Hepatic stellate cell (primary cell): ENCODE measurements around the gene FGGY.

Experiments used
- DNase-seq: peaks from one replicate; pipeline ENCODE4 v3.0.0; 2011; ENCODE audit warnings: low spot score

FGGY gene

GRCh38 chr1:59768792-59769735 lies 472.2 kb downstream of the FGGY start:
- no peak for DNase-seq

DNA sequence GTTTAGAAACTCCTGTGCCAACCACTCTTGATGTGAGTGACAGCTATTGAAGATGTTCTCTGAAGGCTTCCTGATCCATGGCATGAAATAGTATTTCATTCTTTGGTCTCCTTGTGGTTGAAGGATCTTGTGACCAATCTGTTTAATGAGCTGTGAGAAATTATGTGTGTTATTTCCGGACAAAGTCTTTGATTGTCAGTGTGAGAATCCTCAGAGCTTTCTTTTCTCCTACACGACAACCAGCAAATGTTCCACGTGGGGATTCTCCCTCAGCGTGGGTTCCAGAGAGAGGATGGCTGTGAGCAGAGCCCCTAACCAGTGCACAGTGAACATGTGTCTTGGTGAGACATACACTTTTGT lies 472.8 kb downstream of the FGGY start:
- no peak for DNase-seq

DNA sequence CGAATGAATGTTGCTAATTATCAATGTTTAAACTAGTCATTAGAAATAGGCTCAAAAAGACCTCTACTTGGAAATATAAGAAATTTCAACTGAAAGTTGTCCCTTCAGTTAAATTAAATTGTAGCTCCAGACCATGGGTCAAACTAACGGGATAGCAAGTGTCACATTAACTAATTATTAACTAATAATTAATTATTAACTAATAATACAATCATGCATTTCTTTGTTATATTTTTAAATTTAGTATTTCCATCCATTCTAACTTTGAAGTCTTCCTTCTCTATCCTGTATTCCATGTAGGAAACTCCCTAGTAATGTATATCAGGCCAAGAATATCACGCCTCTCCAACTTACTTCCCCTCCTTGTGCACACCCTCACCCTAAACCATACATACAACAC lies 474.5 kb downstream of the FGGY start:
- DNase-seq: no peak

DNA sequence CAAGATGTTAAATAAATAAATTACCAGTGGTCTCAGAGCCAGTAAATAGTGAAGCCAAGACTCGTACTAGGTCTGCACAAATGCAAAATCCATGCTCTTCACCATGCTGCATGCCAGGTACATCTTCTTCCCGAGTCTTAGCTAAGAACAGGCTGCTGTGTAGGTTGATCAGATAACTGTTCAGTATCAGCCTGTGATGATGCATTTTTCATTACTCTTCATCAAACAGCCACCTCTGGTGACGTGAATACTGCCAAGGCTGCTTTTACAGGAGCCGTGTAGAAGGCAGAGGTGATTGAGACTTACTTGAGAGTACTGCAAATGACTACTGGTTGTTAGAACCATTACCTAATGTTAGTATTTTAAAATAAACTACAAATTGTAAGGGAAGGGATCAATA lies 478.6 kb downstream of the FGGY start:
- DNase-seq: no peak

- DNase-seq: peak; percentile 17
Observed at GRCh38 chr1:59776960-59777852, 480.3 kb downstream of the FGGY start.

DNA sequence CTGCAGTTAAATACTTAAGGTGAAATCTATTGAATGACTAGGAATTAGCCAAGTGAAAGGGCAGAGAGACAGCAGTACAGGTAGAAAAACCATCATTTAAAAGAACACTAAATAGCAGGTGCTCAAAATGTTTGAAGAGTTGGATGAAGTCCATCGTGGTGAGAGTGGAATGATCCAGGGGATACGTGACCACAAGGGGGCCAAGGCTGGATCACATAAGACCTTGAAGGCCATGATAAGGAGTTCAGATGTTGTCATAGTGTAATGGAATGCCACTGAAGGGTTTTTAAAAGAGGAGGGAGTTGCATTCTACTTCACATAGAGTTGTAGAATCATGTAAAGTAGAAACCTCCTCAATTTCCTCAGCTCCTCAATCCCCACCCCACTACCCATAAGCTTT lies 483.1 kb downstream of the FGGY start:
- no peak for DNase-seq

- DNase-seq: no peak
Observed at GRCh38 chr1:59788825-59789224, 491.9 kb downstream of the FGGY start.

- DNase-seq: no peak
Observed at GRCh38 chr1:59798600-59798999, 501.7 kb downstream of the FGGY start.

DNA sequence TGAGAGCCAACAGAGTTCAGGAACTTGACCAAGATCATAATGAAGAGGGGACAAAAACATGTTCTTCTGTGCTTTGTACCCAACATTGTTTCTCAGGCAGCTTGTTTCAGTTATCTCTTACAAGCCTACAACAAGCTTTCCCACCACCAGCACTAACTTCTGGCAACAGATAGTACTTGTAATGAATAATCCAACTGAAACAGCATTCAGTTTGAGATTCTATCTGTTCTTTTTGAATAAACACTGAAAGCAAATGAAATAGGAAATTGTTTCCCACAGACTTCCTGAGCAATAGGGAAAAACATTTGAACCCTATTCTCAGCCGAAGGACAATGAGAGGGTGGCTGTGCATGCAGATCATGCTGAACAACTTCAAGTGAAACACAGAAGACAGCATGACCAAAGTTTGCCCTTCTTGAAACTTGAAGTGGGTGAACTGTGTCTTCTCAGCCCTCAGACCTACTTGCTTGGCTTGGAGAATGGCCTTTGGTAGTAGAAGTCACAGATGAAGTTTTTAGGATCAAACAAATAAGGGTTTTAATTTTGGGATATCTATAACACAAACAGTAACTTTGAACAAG lies 506.7 kb downstream of the FGGY start:
- DNase-seq: no peak

GRCh38 chr1:59804301-59804700 lies 507.4 kb downstream of the FGGY start:
- DNase-seq: no peak

GRCh38 chr1:59805554-59805953 lies 508.7 kb downstream of the FGGY start:
- no peak for DNase-seq
